ENCODE results near the gene AP1M2.

Gene AP1M2

DNA sequence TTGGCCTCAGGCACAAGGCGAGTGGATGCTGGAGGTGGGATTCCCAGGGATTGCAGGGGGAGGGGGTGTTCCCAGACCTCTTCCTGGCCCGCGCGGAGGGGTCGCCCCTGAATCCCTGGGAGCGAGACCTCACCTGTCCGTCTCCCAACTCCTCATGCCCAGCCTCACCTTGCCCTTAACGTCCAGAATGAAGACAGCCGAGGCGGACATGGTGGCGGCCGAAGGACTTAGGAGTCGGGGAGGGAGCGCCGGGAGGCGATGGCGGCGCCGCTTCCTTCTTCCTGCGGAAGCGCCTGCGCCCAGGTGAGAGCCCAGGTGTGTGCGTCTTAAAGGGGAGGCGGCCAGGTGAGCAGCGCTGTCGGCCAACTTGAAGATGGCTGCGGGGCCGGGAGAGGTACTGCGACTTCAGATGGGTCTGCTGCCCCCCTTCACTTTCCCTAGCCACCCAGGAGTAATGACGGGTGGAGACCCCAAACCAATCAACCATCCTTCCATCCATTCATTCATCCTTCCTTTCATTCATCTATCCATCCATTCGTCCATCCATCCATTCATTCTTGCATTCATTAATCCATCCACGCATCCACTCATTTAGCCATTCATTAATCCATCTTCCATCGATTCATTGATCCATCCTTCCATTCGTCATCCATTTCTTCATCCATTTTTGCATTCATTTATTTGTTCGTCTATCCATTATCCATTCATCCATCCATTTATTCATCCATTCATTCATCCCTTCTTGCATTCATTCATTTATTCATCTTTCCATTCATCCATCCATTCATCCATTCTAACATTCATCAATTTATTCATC lies at the start of gene AP1M2:
AP1M2 (minus strand) TSS at position 291 of the 817 bp plus-strand sequence; CDS start at position 210, 81 bp downstream.
- Histone ChIP-seq H3K9ac (ENCODE audit: low read length) (no peak within 1 kb of the TSS), H3K27ac (ENCODE audit: low read depth, low read length) (no peak within 1 kb of the TSS), H3K4me1 (ENCODE audit: insufficient read depth, low read length) (no peaks in the 10 kb centered on the region), H3K9me3 (ENCODE audit: low read length) (no peaks in the 10 kb centered on the region), H3K4me3 (ENCODE audit: low read depth in 1 of 2, low read length in 2 of 2) (no peak within 1 kb of the TSS), H3K36me3 (ENCODE audit: insufficient read depth, low read length) (no peaks in the 10 kb centered on the region), H3K27me3 (ENCODE audit: control insufficient read depth in 1 of 2, insufficient read depth in 2 of 2, low read length in 2 of 2) (peaks cover 0 to 12% of the 10 kb centered on the region in 2 donors)

GRCh38 chr19:10636304-10636972 lies 49.3 kb upstream of the AP1M2 start:
- Histone ChIP-seq H3K27ac (ENCODE audit: low read depth, low read length) (no peak overlapping the region), H3K36me3 (ENCODE audit: insufficient read depth, low read length) (peaks cover 33% of the 10 kb centered on the region), H3K9ac (ENCODE audit: low read length) (no peak overlapping the region), H3K4me3 (ENCODE audit: low read depth in 1 of 2, low read length in 2 of 2) (no peak overlapping the region), H3K9me3 (ENCODE audit: low read length) (no peaks in the 10 kb centered on the region), H3K4me1 (ENCODE audit: insufficient read depth, low read length) (no peaks in the 10 kb centered on the region), H3K27me3 (ENCODE audit: control insufficient read depth in 1 of 2, insufficient read depth in 2 of 2, low read length in 2 of 2) (no peaks in the 10 kb centered on the region)

DNA sequence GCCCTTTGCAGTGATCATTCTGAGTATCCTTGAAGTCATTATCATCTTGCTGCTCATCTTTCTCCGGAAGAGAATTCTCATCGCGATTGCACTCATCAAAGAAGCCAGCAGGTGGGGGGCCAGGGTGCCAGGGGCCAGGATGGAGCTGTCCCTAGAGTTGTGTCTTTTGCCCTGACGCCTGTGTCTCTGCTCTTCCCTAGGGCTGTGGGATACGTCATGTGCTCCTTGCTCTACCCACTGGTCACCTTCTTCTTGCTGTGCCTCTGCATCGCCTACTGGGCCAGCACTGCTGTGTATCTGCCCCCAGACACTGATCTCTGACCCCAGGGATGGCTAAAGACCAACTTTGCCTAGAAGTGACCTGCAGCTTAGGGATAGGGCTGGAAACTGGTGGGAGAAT lies 47.9 kb upstream of the AP1M2 start:
- H3K36me3 ChIP-seq (ENCODE audit: insufficient read depth, low read length), result peaks cover 26% of the 10 kb centered on the region
- H3K9me3 ChIP-seq (ENCODE audit: low read length), result no peaks in the 10 kb centered on the region
- H3K4me1 ChIP-seq (ENCODE audit: insufficient read depth, low read length), result no peaks in the 10 kb centered on the region
- no peaks in the 10 kb centered on the region for H3K27me3 ChIP-seq (ENCODE audit: control insufficient read depth in 1 of 2, insufficient read depth in 2 of 2, low read length in 2 of 2)
- no peak overlapping the region for H3K27ac ChIP-seq (ENCODE audit: low read depth, low read length)
- H3K9ac ChIP-seq (ENCODE audit: low read length), result no peak overlapping the region
- no peak overlapping the region for H3K4me3 ChIP-seq (ENCODE audit: low read depth in 1 of 2, low read length in 2 of 2)

DNA sequence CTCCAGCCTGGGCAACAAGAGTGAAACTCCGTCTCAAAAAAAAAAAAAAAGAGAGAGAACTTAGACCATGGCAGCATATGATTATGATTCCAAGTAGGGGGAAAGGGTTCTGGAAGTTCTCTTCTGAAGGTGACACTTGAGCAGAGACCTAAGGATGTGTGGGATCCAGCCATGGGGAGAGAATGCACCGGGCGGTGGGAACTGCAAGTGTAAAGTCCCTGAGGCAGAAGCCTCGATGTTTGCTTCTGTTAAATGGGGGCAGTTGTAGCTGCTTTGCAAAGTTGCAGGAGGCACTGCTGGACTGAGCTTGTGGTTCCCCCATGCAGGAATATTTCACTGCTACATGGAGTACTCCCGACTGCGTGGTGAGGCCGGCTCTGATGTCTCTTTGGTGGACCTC lies 47.3 kb upstream of the AP1M2 start:
- Histone ChIP-seq H3K36me3 (ENCODE audit: insufficient read depth, low read length) (peaks cover 26% of the 10 kb centered on the region), H3K4me1 (ENCODE audit: insufficient read depth, low read length) (no peaks in the 10 kb centered on the region), H3K27ac (ENCODE audit: low read depth, low read length) (no peak overlapping the region), H3K27me3 (ENCODE audit: control insufficient read depth in 1 of 2, insufficient read depth in 2 of 2, low read length in 2 of 2) (no peaks in the 10 kb centered on the region), H3K9me3 (ENCODE audit: low read length) (no peaks in the 10 kb centered on the region), H3K4me3 (ENCODE audit: low read depth in 1 of 2, low read length in 2 of 2) (no peak overlapping the region), H3K9ac (ENCODE audit: low read length) (no peak overlapping the region)

DNA sequence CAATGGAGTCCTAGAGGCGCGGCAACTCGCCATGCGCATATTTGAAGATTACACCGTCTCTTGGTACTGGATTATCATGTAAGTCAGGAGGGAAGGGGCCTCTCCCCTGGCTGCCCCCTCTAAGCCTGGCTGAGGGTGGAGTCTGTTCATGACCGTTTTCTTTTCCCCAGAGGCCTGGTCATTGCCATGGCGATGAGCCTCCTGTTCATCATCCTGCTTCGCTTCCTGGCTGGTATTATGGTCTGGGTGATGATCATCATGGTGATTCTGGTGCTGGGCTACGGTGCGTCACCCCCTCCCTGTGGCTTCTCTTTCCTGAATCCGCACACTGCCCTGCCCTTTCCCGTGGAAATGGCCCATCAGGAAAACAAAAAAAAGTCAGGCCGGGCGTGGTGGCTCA lies 44.8 kb upstream of the AP1M2 start:
- Histone ChIP-seq H3K27me3 (ENCODE audit: control insufficient read depth in 1 of 2, insufficient read depth in 2 of 2, low read length in 2 of 2) (no peaks in the 10 kb centered on the region), H3K36me3 (ENCODE audit: insufficient read depth, low read length) (peaks cover 24% of the 10 kb centered on the region), H3K4me1 (ENCODE audit: insufficient read depth, low read length) (no peaks in the 10 kb centered on the region), H3K9me3 (ENCODE audit: low read length) (no peaks in the 10 kb centered on the region), H3K27ac (ENCODE audit: low read depth, low read length) (no peak overlapping the region), H3K9ac (ENCODE audit: low read length) (no peak overlapping the region), H3K4me3 (ENCODE audit: low read depth in 1 of 2, low read length in 2 of 2) (no peak overlapping the region)

GRCh38 chr19:10625762-10626138 lies 38.6 kb upstream of the AP1M2 start:
- Histone ChIP-seq H3K9me3 (ENCODE audit: low read length) (no peaks in the 10 kb centered on the region), H3K27me3 (ENCODE audit: control insufficient read depth in 1 of 2, insufficient read depth in 2 of 2, low read length in 2 of 2) (no peaks in the 10 kb centered on the region), H3K27ac (ENCODE audit: low read depth, low read length) (peak overlapping the region; percentile 49), H3K4me1 (ENCODE audit: insufficient read depth, low read length) (peaks cover 11% of the 10 kb centered on the region), H3K4me3 (ENCODE audit: low read depth in 1 of 2, low read length in 2 of 2) (peak overlapping the region; percentile 50 to 56), H3K9ac (ENCODE audit: low read length) (peak overlapping the region; percentile 65), H3K36me3 (ENCODE audit: insufficient read depth, low read length) (peaks cover 7% of the 10 kb centered on the region)

GRCh38 chr19:10625003-10625761 lies 38.1 kb upstream of the AP1M2 start, which contains the start of gene SLC44A2:
Gene SLC44A2, plus strand, starts transcription at chr19:10625553. Its CDS starts 81 bp downstream, at chr19:10625634.
- H3K36me3 ChIP-seq (ENCODE audit: insufficient read depth, low read length), result peaks cover 7% of the 10 kb centered on the region

GRCh38 chr19:10624585-10624984 lies 37.5 kb upstream of the AP1M2 start:
- Histone ChIP-seq H3K4me3 (ENCODE audit: low read depth in 1 of 2, low read length in 2 of 2) (peak overlapping the region; percentile 50 to 74), H3K36me3 (ENCODE audit: insufficient read depth, low read length) (peaks cover 7% of the 10 kb centered on the region), H3K27me3 (ENCODE audit: control insufficient read depth in 1 of 2, insufficient read depth in 2 of 2, low read length in 2 of 2) (no peaks in the 10 kb centered on the region), H3K27ac (ENCODE audit: low read depth, low read length) (no peak overlapping the region), H3K4me1 (ENCODE audit: insufficient read depth, low read length) (peaks cover 11% of the 10 kb centered on the region), H3K9ac (ENCODE audit: low read length) (no peak overlapping the region), H3K9me3 (ENCODE audit: low read length) (no peaks in the 10 kb centered on the region)

More at GRCh38 chr19:10625003-10625761, 38.1 kb upstream of the AP1M2 start, which contains the start of gene SLC44A2:
- Histone ChIP-seq H3K9me3 (ENCODE audit: low read length) (no peaks in the 10 kb centered on the region), H3K9ac (ENCODE audit: low read length) (peak within 1 kb of the TSS; percentile 65), H3K27ac (ENCODE audit: low read depth, low read length) (peak within 1 kb of the TSS; percentile 82), H3K4me3 (ENCODE audit: low read depth in 1 of 2, low read length in 2 of 2) (peak within 1 kb of the TSS; percentile 50 to 74), H3K4me1 (ENCODE audit: insufficient read depth, low read length) (peaks cover 11% of the 10 kb centered on the region), H3K27me3 (ENCODE audit: control insufficient read depth in 1 of 2, insufficient read depth in 2 of 2, low read length in 2 of 2) (no peaks in the 10 kb centered on the region)

DNA sequence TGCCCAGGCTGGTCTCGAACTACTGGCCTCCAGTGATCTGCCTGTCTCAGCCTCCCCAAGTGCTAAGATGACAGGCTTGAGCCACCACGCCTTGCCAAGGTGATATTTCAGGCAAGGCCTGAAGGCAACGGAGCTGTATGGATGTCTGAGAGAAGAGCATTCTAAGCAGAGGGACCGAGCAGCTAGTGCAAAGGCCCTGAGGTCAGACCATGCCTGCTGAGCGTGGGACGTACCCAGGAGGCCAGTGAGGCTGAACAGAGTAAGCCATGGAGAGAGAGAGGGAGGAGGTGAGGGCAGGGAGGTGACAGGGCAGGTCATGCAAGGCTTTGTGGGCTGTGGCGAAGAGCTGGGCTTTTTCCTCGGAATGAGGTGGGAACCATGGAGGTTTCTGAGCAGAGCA lies 34.9 kb upstream of the AP1M2 start:
- H3K36me3 ChIP-seq (ENCODE audit: insufficient read depth, low read length), result no peaks in the 10 kb centered on the region

DNA sequence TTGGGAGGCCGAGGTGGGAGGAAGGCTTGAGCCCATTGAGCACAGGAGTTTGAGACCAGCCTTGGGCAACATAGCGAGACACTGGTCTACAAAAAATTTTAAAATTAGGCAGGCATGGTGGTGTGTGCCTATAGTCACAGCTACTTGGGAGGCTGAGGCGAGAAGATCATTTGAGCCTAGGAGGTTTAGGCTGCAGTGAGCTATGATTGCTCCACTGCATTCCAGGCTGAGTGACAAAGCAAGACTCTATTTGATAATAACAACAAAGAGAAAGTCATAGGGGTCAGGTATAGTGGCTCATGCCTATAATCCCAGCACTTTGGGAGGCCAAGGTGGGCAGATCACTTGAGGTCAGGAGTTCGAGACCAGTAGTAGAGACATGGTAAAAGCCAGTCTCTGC lies 33.7 kb upstream of the AP1M2 start:
- Histone ChIP-seq H3K4me1 (ENCODE audit: insufficient read depth, low read length) (peaks cover 8% of the 10 kb centered on the region), H3K4me3 (ENCODE audit: low read depth in 1 of 2, low read length in 2 of 2) (no peak overlapping the region), H3K9ac (ENCODE audit: low read length) (no peak overlapping the region), H3K9me3 (ENCODE audit: low read length) (no peaks in the 10 kb centered on the region), H3K27ac (ENCODE audit: low read depth, low read length) (no peak overlapping the region), H3K27me3 (ENCODE audit: control insufficient read depth in 1 of 2, insufficient read depth in 2 of 2, low read length in 2 of 2) (no peaks in the 10 kb centered on the region), H3K36me3 (ENCODE audit: insufficient read depth, low read length) (no peaks in the 10 kb centered on the region)

More for the DNA sequence above, 34.9 kb upstream of the AP1M2 start:
- Histone ChIP-seq H3K4me3 (ENCODE audit: low read depth in 1 of 2, low read length in 2 of 2) (no peak overlapping the region), H3K9ac (ENCODE audit: low read length) (no peak overlapping the region), H3K27me3 (ENCODE audit: control insufficient read depth in 1 of 2, insufficient read depth in 2 of 2, low read length in 2 of 2) (no peaks in the 10 kb centered on the region), H3K27ac (ENCODE audit: low read depth, low read length) (no peak overlapping the region), H3K9me3 (ENCODE audit: low read length) (no peaks in the 10 kb centered on the region), H3K4me1 (ENCODE audit: insufficient read depth, low read length) (peaks cover 11% of the 10 kb centered on the region)

DNA sequence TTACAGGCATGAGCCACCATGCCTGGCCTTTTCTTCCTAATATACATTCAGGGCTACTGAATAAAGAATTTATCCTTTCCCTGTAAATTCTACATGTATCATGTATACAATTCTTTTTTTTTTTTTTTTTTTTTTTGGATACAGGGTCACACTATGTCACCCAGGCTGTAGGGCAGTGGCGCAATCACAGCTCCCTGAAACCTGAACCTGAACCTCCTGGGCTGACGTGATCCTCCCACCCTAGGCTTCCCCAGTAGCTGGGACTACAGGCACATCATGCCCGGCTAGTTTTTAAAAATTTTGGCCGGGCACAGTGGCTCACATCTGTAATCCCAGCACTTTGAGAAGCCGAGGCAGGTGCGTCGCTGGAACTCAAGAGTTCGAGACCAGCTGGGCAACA lies 31.7 kb upstream of the AP1M2 start:
- Histone ChIP-seq H3K4me1 (ENCODE audit: insufficient read depth, low read length) (no peaks in the 10 kb centered on the region), H3K27ac (ENCODE audit: low read depth, low read length) (no peak overlapping the region), H3K9me3 (ENCODE audit: low read length) (no peaks in the 10 kb centered on the region), H3K27me3 (ENCODE audit: control insufficient read depth in 1 of 2, insufficient read depth in 2 of 2, low read length in 2 of 2) (no peaks in the 10 kb centered on the region), H3K9ac (ENCODE audit: low read length) (no peak overlapping the region), H3K36me3 (ENCODE audit: insufficient read depth, low read length) (no peaks in the 10 kb centered on the region), H3K4me3 (ENCODE audit: low read depth in 1 of 2, low read length in 2 of 2) (no peak overlapping the region)
